ENCODE results near the gene OLFML1. TPM values are rescaled to one million over a fixed set of nuclear protein-coding genes. Genes with fewer than 3 reads are reported as not detected.
A peak's percentile ranks its signal among the peaks of the same experiment; 100 is the strongest.

The OLFML1 gene
- total and polyA plus RNA-seq, 12 donors = 4.0 to 12.6 (median 6.2) TPM

- no peaks in the 10 kb centered on the region for H3K36me3 ChIP-seq (replicated peaks in 1 of 2)
- H3K4me3 ChIP-seq = no peak overlapping the region
- DNase-seq = no peak
- H3K4me1 ChIP-seq (replicated peaks in 1 of 2) = peaks cover 0 to 9% of the 10 kb centered on the region in 2 donors
- TF ChIP-seq POLR2A (IDR thresholded peaks at IDR 0.05) = no peak
- TF ChIP-seq, protein P1, sequence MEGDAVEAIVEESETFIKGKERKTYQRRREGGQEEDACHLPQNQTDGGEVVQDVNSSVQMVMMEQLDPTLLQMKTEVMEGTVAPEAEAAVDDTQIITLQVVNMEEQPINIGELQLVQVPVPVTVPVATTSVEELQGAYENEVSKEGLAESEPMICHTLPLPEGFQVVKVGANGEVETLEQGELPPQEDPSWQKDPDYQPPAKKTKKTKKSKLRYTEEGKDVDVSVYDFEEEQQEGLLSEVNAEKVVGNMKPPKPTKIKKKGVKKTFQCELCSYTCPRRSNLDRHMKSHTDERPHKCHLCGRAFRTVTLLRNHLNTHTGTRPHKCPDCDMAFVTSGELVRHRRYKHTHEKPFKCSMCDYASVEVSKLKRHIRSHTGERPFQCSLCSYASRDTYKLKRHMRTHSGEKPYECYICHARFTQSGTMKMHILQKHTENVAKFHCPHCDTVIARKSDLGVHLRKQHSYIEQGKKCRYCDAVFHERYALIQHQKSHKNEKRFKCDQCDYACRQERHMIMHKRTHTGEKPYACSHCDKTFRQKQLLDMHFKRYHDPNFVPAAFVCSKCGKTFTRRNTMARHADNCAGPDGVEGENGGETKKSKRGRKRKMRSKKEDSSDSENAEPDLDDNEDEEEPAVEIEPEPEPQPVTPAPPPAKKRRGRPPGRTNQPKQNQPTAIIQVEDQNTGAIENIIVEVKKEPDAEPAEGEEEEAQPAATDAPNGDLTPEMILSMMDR (IDR thresholded peaks at IDR 0.05) = no peak
- H3K27ac ChIP-seq = no peak overlapping the region
- WGBS, 4 donors = 79 to 89% (median 84%) methylated on average over 8 of the region's 8 CpGs
- H3K27me3 ChIP-seq = no peaks in the 10 kb centered on the region
- intact Hi-C loops (cut with DNase I) = no loop called here
- no peaks in the 10 kb centered on the region for H3K9me3 ChIP-seq (replicated peaks in 1 of 3)
Measured at GRCh38 chr11:7533199-7534041, 48.1 kb downstream of the OLFML1 start.

- intact Hi-C loops (cut with DNase I) = no loop called here
- no peak for DNase-seq
- H3K4me3 ChIP-seq = no peak overlapping the region
- H3K36me3 ChIP-seq (replicated peaks in 1 of 2) = no peaks in the 10 kb centered on the region
- H3K9me3 ChIP-seq (replicated peaks in 1 of 3) = no peaks in the 10 kb centered on the region
- TF ChIP-seq POLR2A (IDR thresholded peaks at IDR 0.05) = no peak
- TF ChIP-seq, protein P1 (IDR thresholded peaks at IDR 0.05) = no peak
- H3K4me1 ChIP-seq (replicated peaks in 1 of 2) = peaks cover 0 to 10% of the 10 kb centered on the region in 2 donors
- H3K27ac ChIP-seq = no peak overlapping the region
- no peaks in the 10 kb centered on the region for H3K27me3 ChIP-seq
Measured at GRCh38 chr11:7534042-7534378, 48.7 kb downstream of the OLFML1 start.

DNA sequence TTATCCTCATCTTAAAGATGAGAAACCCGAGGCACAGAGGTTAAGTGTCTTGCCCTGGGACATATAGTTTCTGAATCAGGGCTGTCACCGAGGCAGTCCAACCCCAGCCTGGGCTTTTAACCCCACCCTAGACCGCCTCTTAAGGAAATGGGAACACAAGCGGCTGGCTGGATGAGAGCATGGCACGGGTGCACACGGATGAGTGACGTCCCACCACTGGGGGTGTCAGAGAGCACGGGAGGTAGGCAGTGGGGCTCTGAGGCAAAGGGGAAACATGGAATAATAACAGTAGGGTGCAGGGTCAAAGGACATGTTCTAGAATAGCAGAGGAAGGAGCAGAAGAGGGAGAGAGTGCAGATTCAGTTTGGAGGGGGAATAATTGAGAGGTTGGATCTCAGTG is 50.8 kb downstream of the OLFML1 start:
- Histone ChIP-seq H3K4me1 (replicated peaks in 1 of 2) (peaks cover 0 to 10% of the 10 kb centered on the region in 2 donors), H3K4me3 (no peak overlapping the region), H3K27ac (no peak overlapping the region), H3K9me3 (replicated peaks in 1 of 3) (no peaks in the 10 kb centered on the region), H3K36me3 (replicated peaks in 1 of 2) (no peaks in the 10 kb centered on the region), H3K27me3 (no peaks in the 10 kb centered on the region)
- WGBS, 4 donors = 35 to 48% (median 45%) methylated on average over 8 of the region's 8 CpGs
- no peak for DNase-seq
- intact Hi-C loops (cut with DNase I) = no loop called here
- no peak for TF ChIP-seq POLR2A (IDR thresholded peaks at IDR 0.05)
- TF ChIP-seq, protein P1 (IDR thresholded peaks at IDR 0.05) = no peak

DNA sequence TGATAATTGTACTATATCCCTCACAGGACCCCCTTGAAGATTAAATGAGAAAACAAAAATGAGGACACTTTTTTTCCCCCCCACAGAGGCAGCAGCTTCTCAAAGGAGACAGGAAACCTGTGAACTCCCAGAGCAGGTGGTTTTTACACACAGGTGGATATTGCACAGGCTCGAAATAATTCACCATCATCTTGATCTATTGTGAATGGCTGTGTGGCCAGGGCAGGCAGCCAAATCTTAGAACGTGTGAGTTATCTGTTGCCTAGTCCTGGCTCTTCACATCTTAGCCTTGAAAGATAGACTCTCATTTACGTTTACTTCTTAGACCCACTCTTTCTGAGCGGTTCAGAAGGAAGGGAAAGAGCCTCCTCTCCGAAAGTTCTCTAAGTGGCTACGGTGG is 52.0 kb downstream of the OLFML1 start:
- no peak overlapping the region for H3K4me3 ChIP-seq
- H3K27ac ChIP-seq = no peak overlapping the region
- intact Hi-C loops (cut with DNase I) = no loop called here
- H3K4me1 ChIP-seq (replicated peaks in 1 of 2) = peaks cover 0 to 10% of the 10 kb centered on the region in 2 donors
- peak in 3 of 7 donors; percentile 35 to 45 (median 35) for DNase-seq
- no peak for TF ChIP-seq POLR2A (IDR thresholded peaks at IDR 0.05)
- TF ChIP-seq, protein P1 (IDR thresholded peaks at IDR 0.05) = no peak
- no peaks in the 10 kb centered on the region for H3K36me3 ChIP-seq (replicated peaks in 1 of 2)
- 56 to 68% (median 63%) methylated on average over 6 of the region's 6 CpGs for WGBS, 4 donors
- H3K27me3 ChIP-seq = no peaks in the 10 kb centered on the region
- H3K9me3 ChIP-seq (replicated peaks in 1 of 3) = no peaks in the 10 kb centered on the region

All from adrenal gland (tissue), 12 donors.